ENCODE data around the gene PRR16. TPM values are rescaled to one million over a fixed set of nuclear protein-coding genes. Genes with fewer than 3 reads are reported as not detected.

The PRR16 gene
- total RNA-seq, 4 donors from 2014 or later = 1.9 to 8.4 (median 2.7) TPM

DNA sequence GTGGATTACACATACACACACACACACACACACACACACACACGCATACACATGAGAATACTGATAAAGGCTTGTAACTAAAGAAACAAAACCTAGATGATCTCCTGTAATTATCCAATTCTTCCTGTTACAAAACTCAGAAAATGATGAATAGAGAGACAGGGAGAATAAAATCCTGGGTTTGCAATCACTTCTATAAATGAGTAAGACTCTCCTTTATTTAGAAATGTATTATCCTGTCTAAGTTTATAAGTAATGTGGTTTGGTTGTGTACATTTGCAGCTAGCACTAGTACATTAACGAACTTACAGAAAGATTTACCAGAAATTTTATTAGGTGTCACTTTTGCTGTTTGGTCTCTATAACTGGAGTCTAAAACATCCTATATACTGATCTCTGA, 2.8 kb upstream of the PRR16 start:
- TF ChIP-seq, protein P1, sequence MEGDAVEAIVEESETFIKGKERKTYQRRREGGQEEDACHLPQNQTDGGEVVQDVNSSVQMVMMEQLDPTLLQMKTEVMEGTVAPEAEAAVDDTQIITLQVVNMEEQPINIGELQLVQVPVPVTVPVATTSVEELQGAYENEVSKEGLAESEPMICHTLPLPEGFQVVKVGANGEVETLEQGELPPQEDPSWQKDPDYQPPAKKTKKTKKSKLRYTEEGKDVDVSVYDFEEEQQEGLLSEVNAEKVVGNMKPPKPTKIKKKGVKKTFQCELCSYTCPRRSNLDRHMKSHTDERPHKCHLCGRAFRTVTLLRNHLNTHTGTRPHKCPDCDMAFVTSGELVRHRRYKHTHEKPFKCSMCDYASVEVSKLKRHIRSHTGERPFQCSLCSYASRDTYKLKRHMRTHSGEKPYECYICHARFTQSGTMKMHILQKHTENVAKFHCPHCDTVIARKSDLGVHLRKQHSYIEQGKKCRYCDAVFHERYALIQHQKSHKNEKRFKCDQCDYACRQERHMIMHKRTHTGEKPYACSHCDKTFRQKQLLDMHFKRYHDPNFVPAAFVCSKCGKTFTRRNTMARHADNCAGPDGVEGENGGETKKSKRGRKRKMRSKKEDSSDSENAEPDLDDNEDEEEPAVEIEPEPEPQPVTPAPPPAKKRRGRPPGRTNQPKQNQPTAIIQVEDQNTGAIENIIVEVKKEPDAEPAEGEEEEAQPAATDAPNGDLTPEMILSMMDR (IDR thresholded peaks at IDR 0.05) = no peak
- ATAC-seq (ENCODE audit: low FRiP score) = no peak

GRCh38 chr5:120463006-120463680, 957 bp upstream of the PRR16 start:
- TF ChIP-seq, protein P1 (IDR thresholded peaks at IDR 0.05) = no peak
- ATAC-seq (ENCODE audit: low FRiP score) (no peak), DNase-seq (ENCODE audit: low spot score) (no peak)

More for the DNA sequence above, 2.8 kb upstream of the PRR16 start:
- no peak for DNase-seq (ENCODE audit: low spot score)

GRCh38 chr5:120464627-120465435, 731 bp downstream of the PRR16 start:
- TF ChIP-seq, protein P1 (IDR thresholded peaks at IDR 0.05) = no peak
- no peak for DNase-seq (ENCODE audit: low spot score)
- peak; percentile 60 for ATAC-seq (ENCODE audit: low FRiP score)

DNA sequence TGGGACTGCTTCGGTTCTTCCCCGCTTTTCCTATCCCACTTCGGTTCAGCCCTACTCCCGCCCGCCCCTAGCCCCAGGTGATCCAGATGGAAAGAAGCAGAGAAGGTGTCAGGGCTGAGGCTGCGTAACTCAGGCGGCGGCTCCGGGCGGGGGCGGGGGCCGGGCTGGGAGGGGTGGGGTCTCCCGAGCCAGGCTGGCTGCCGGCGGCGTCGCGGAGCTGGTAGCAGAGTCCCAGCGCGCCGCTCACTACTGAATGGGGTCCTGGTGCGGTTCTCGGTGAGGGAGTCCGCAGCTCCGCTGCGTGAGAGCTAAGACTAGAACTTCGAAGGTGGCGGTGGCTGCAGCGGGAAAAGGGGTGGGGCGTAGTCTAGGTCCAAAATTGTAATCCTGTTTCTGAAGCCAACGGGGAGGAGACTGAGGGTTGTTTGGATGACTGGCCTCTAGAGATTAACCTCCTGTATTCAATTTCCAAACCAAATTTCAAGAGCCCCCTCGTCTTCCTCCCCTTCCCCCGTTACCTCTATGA, 1.4 kb downstream of the PRR16 start:
- TF ChIP-seq, protein P1 (IDR thresholded peaks at IDR 0.05) = no peak
- DNase-seq (ENCODE audit: low spot score) (no peak), ATAC-seq (ENCODE audit: low FRiP score) (peak; percentile 66)

- TF ChIP-seq, protein P1 (IDR thresholded peaks at IDR 0.05) = no peak
- ATAC-seq (ENCODE audit: low FRiP score) = no peak
- DNase-seq (ENCODE audit: low spot score) = no peak
These were observed 2.4 kb downstream of the PRR16 start for GRCh38 chr5:120466341-120467006.

GRCh38 chr5:120471971-120472370, 7.9 kb downstream of the PRR16 start:
- ATAC-seq (ENCODE audit: low FRiP score) = no peak
- TF ChIP-seq, protein P1 (IDR thresholded peaks at IDR 0.05) = no peak
- no peak for DNase-seq (ENCODE audit: low spot score)

All from omental fat pad (tissue), 4 donors.